Astrocyte of the cerebellum (primary cell): ENCODE measurements around the gene GEMIN7.

Experiments used
- DNase-seq: peaks from one replicate; pipeline ENCODE4 v3.0.0-alpha.2; 2011; ENCODE audit warnings: low read depth
- H3K4me3 ChIP-seq: 2 replicates; pipeline ENCODE4 v1.5.1; 2011; ENCODE audit warnings: mild to moderate bottlenecking, low read depth, low read length, moderate library complexity
- CTCF ChIP-seq: IDR thresholded peaks from 2 replicates; pipeline ENCODE4 v1.5.1; 2012; ENCODE audit warnings: low read length, low read depth, moderate library complexity, mild to moderate bottlenecking; ENCODE audit errors: missing control alignments
- in situ Hi-C: cut with HindIII; loops from 2 replicates; pipeline ENCODE4 v1.10.0; 2017; ENCODE audit warnings: low sequenced_read_pairs

The GEMIN7 gene

GRCh38 chr19:45140144-45140503 is 61.1 kb downstream of the GEMIN7 start:
- in situ Hi-C loops: no loop called here
- no peak overlapping the region for H3K4me3 ChIP-seq
- DNase-seq: no peak
- TF ChIP-seq CTCF: no peak

GRCh38 chr19:45140533-45140932 is 61.5 kb downstream of the GEMIN7 start:
- no peak overlapping the region for H3K4me3 ChIP-seq
- in situ Hi-C loops: no loop called here
- TF ChIP-seq CTCF: no peak
- no peak for DNase-seq
